ENCODE results near the gene GNGT1.

GNGT1 gene

GRCh38 chr7:93949423-93949822, 43.1 kb downstream of the GNGT1 start:
- DNase-seq (ENCODE audit: low read depth): peak; percentile 44
- TF ChIP-seq, protein P1, sequence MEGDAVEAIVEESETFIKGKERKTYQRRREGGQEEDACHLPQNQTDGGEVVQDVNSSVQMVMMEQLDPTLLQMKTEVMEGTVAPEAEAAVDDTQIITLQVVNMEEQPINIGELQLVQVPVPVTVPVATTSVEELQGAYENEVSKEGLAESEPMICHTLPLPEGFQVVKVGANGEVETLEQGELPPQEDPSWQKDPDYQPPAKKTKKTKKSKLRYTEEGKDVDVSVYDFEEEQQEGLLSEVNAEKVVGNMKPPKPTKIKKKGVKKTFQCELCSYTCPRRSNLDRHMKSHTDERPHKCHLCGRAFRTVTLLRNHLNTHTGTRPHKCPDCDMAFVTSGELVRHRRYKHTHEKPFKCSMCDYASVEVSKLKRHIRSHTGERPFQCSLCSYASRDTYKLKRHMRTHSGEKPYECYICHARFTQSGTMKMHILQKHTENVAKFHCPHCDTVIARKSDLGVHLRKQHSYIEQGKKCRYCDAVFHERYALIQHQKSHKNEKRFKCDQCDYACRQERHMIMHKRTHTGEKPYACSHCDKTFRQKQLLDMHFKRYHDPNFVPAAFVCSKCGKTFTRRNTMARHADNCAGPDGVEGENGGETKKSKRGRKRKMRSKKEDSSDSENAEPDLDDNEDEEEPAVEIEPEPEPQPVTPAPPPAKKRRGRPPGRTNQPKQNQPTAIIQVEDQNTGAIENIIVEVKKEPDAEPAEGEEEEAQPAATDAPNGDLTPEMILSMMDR (IDR thresholded peaks at IDR 0.05; ENCODE audit: insufficient read depth, low read depth, low read length, missing control alignments): no peak
- no peak overlapping the region for H3K4me3 ChIP-seq (ENCODE audit: low read length)

DNA sequence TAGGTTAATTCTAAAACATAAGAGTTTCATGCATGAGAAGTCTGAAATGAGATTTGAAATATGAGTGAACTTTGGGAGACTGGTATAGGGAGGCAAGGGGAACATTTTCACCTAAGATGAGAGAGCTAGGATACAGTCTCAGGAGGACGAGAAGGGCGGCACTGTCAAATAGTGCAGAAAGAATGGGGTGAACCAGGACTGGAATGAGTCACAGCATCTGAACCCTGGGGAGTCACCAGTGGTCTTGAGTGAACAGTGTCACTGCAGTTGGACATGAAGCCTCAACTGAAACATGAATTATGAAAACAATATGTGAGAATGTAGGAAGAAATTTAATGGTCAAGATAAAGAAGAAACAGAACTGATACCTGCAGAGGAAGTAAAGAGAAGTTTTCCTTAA, 48.9 kb downstream of the GNGT1 start:
- TF ChIP-seq, protein P1 (IDR thresholded peaks at IDR 0.05; ENCODE audit: insufficient read depth, low read depth, low read length, missing control alignments): no peak
- no peak overlapping the region for H3K4me3 ChIP-seq (ENCODE audit: low read length)
- no peak for DNase-seq (ENCODE audit: low read depth)

GRCh38 chr7:93957767-93958166, 51.4 kb downstream of the GNGT1 start:
- no peak for DNase-seq (ENCODE audit: low read depth)
- TF ChIP-seq, protein P1 (IDR thresholded peaks at IDR 0.05; ENCODE audit: insufficient read depth, low read depth, low read length, missing control alignments): no peak
- H3K4me3 ChIP-seq (ENCODE audit: low read length): no peak overlapping the region

- peak; percentile 4 for DNase-seq (ENCODE audit: low read depth)
- H3K4me3 ChIP-seq (ENCODE audit: low read length): no peak overlapping the region
- TF ChIP-seq, protein P1 (IDR thresholded peaks at IDR 0.05; ENCODE audit: insufficient read depth, low read depth, low read length, missing control alignments): no peak
Observed at GRCh38 chr7:93958216-93958615, 51.8 kb downstream of the GNGT1 start.

DNA sequence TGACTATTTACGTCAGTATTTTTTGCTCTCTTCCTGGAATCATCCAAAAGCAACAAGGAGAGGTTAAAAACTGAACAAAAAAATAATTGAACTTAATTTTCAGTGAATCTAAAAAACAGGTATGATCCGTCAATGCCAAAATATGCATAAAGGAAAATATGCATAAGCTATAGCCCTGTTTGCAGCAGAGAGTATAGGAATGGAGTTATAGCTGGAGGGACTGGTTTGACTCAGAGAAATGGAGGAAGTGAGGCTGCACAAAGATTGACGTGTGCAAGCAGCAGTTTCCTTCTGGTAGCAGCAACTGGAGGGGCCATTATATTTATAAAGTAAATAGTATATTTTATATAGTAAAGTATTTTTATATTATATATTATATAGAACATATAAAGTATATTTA, 52.3 kb downstream of the GNGT1 start:
- peak; percentile 18 for DNase-seq (ENCODE audit: low read depth)
- TF ChIP-seq, protein P1 (IDR thresholded peaks at IDR 0.05; ENCODE audit: insufficient read depth, low read depth, low read length, missing control alignments): no peak
- H3K4me3 ChIP-seq (ENCODE audit: low read length): no peak overlapping the region

Measured in epithelial cell of esophagus (primary cell).